ENCODE measurements around the gene MAT2A.

Gene MAT2A

GRCh38 chr2:85516653-85517389 is 22.1 kb upstream of the MAT2A start:
- Mint-ChIP-seq H3K4me1 (no peaks in the 10 kb centered on the region), H3K27ac (no peak overlapping the region), H3K27me3 (no peaks in the 10 kb centered on the region), H3K36me3 (no peaks in the 10 kb centered on the region), H3K4me3 (no peak overlapping the region), H3K9me3 (no peaks in the 10 kb centered on the region)

DNA sequence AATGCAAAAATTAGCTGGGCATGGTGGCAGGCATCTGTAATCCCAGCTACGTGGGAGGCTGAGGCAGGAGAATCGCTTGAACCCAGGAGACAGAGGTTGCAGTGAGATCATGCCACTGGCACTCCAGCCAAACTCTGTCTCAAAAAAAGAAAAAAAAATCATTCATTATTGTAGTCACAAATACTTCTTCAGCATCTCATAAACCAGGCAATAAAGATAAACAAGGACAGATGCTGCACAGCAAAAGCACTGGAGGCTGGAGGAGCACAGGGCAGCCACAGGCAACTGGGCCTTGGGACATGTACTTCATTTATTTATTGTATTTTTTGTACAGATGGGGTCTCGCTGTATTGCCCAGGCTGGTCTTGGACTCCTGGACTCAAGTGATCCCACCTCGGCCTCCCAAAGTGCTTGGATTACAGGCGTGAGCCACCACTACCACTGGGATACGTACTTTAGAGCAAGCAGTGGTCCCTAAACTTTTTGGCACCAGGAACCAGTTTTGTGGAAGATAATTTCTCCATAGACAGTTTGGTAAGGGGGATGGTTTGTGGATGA is 16.8 kb upstream of the MAT2A start:
- Mint-ChIP-seq H3K9me3 (no peaks in the 10 kb centered on the region), H3K4me3 (no peak overlapping the region), H3K27ac (no peak overlapping the region), H3K36me3 (no peaks in the 10 kb centered on the region), H3K27me3 (no peaks in the 10 kb centered on the region), H3K4me1 (peaks cover 3% of the 10 kb centered on the region)

- Mint-ChIP-seq H3K4me1 (peaks cover 3% of the 10 kb centered on the region), H3K27me3 (peaks cover 3% of the 10 kb centered on the region), H3K27ac (no peak overlapping the region), H3K36me3 (no peaks in the 10 kb centered on the region), H3K9me3 (no peaks in the 10 kb centered on the region), H3K4me3 (no peak overlapping the region)
These were observed 15.7 kb upstream of the MAT2A start for GRCh38 chr2:85523062-85523902.

GRCh38 chr2:85523903-85524335 is 15.0 kb upstream of the MAT2A start:
- Mint-ChIP-seq H3K27me3 (peaks cover 3% of the 10 kb centered on the region), H3K4me1 (peaks cover 3% of the 10 kb centered on the region), H3K9me3 (no peaks in the 10 kb centered on the region), H3K27ac (no peak overlapping the region), H3K4me3 (no peak overlapping the region), H3K36me3 (no peaks in the 10 kb centered on the region)

- H3K27me3 Mint-ChIP-seq: peaks cover 3% of the 10 kb centered on the region
- H3K4me1 Mint-ChIP-seq: peaks cover 3% of the 10 kb centered on the region
- H3K9me3 Mint-ChIP-seq: no peaks in the 10 kb centered on the region
- H3K36me3 Mint-ChIP-seq: no peaks in the 10 kb centered on the region
- no peak overlapping the region for H3K27ac Mint-ChIP-seq
- H3K4me3 Mint-ChIP-seq: no peak overlapping the region
These were observed 14.5 kb upstream of the MAT2A start for GRCh38 chr2:85524336-85524908.

DNA sequence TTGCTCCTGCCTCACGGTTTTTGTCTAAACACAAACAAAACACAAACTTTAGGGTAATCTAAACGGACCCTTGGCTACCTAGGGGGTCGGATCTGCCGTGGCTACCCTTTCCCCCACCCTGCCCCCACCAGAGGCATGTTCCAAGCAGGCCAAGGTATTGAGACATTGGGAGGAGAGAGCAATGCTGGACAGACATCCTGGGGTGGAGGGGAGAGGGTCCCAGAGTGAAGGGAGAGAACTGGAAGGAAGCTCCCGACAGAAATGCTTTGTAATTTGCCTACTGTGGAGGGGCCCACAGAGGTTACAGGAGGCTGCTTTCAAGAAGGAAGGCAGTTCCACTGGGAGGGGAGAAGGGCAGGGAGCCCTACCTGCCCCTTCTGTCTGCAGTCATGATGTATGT is 13.9 kb upstream of the MAT2A start:
- Mint-ChIP-seq H3K27me3 (peaks cover 3% of the 10 kb centered on the region), H3K27ac (no peak overlapping the region)

DNA sequence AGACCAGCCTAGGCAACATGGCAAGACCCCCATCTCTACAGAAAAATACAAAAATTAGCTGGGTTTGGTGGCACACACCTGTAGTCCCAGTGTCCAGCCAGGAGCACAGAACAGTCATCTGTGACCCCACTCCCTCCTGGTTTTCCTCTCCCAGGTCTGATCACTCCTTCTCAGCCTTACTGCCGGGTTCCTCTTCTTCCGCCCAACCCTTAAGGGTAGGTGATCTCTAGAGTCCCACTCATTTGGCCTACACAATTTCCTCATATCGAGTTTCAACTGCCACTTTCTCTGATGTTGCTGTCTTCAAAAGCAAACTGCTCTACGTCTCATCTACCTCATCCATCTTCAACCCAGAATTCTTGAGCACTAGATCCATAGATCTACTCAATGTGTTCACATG is 13.4 kb upstream of the MAT2A start:
- Mint-ChIP-seq H3K9me3 (no peaks in the 10 kb centered on the region), H3K27me3 (peaks cover 3% of the 10 kb centered on the region), H3K4me3 (no peak overlapping the region), H3K36me3 (no peaks in the 10 kb centered on the region), H3K27ac (no peak overlapping the region), H3K4me1 (peaks cover 3% of the 10 kb centered on the region)

More for the DNA sequence above, 13.9 kb upstream of the MAT2A start:
- Mint-ChIP-seq H3K36me3 (no peaks in the 10 kb centered on the region), H3K4me3 (no peak overlapping the region), H3K4me1 (peaks cover 3% of the 10 kb centered on the region), H3K9me3 (no peaks in the 10 kb centered on the region)

- Mint-ChIP-seq H3K27me3 (peaks cover 3% of the 10 kb centered on the region), H3K4me1 (peaks cover 3% of the 10 kb centered on the region), H3K36me3 (no peaks in the 10 kb centered on the region), H3K4me3 (no peak overlapping the region), H3K27ac (no peak overlapping the region), H3K9me3 (no peaks in the 10 kb centered on the region)
These were observed 11.2 kb upstream of the MAT2A start for GRCh38 chr2:85527787-85528186.

DNA sequence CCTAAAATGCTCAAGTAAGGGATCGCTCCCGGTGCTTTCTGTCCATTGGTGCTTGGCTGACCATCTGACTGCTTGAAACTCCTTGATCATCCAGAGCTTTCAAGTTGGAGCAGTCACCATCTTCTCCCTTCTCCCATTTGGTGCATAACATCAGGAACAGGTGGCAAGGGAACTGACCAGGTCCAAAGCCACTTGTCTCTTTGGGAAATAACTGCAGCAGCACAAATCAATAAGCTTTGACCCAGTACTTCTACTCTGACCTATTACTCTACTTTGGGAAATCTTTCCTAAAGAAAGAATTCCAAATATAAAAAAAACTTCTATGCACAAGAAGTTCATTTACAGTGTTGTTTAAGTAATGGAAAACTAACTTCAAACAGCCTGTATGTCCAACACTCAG is 10.6 kb upstream of the MAT2A start:
- no peaks in the 10 kb centered on the region for H3K36me3 Mint-ChIP-seq
- H3K4me1 Mint-ChIP-seq: peaks cover 3% of the 10 kb centered on the region
- H3K27me3 Mint-ChIP-seq: peaks cover 3% of the 10 kb centered on the region
- no peaks in the 10 kb centered on the region for H3K9me3 Mint-ChIP-seq
- H3K4me3 Mint-ChIP-seq: no peak overlapping the region
- H3K27ac Mint-ChIP-seq: no peak overlapping the region

DNA sequence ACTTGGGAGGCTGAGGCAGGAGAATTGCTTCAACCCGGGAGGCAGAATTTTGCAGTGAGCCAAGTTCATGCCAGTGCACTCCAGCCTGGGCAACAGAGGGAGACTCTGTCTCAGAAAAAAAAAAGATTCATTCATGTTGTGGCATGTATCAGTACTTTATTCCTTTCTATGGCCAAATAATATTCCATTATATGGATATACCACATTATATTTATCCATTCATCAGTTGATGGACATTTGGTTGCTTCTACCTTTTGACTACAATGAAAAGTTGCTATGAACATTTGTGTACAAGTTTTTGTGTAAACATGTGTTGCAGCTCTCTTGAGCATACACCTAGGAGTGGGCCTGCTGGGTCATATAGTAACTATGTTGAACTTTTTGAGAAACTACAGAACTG is 9.2 kb upstream of the MAT2A start:
- H3K27me3 Mint-ChIP-seq: peaks cover 3% of the 10 kb centered on the region
- no peaks in the 10 kb centered on the region for H3K36me3 Mint-ChIP-seq
- no peak overlapping the region for H3K27ac Mint-ChIP-seq
- no peaks in the 10 kb centered on the region for H3K4me1 Mint-ChIP-seq
- no peak overlapping the region for H3K4me3 Mint-ChIP-seq
- no peaks in the 10 kb centered on the region for H3K9me3 Mint-ChIP-seq

DNA sequence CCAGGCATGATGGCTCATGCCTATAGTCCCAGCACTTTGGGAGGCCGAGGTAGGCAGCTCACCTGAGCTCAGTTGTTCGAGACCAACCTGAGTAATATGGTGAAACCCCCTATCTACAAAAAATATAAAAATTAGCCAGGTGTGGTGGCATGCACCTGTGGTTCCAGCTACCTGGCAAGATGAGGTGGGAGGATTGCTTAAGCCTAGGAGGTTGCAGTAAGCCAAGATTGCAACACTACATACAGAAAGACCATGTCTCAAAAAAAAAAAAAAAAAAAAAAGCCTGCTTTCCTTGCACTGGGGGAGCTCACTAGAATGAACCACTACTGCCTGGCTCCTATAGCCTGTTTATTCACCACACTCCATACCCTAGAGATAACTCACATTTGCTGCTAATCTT is 7.4 kb upstream of the MAT2A start:
- Mint-ChIP-seq H3K4me1 (peaks cover 6% of the 10 kb centered on the region), H3K27me3 (peaks cover 3% of the 10 kb centered on the region), H3K9me3 (no peaks in the 10 kb centered on the region), H3K36me3 (no peaks in the 10 kb centered on the region), H3K27ac (no peak overlapping the region), H3K4me3 (no peak overlapping the region)

GRCh38 chr2:85534099-85534498 is 4.9 kb upstream of the MAT2A start:
- peaks cover 20% of the 10 kb centered on the region for H3K4me1 Mint-ChIP-seq
- H3K27me3 Mint-ChIP-seq: no peaks in the 10 kb centered on the region
- H3K9me3 Mint-ChIP-seq: no peaks in the 10 kb centered on the region
- no peaks in the 10 kb centered on the region for H3K36me3 Mint-ChIP-seq
- no peak overlapping the region for H3K27ac Mint-ChIP-seq
- no peak overlapping the region for H3K4me3 Mint-ChIP-seq

DNA sequence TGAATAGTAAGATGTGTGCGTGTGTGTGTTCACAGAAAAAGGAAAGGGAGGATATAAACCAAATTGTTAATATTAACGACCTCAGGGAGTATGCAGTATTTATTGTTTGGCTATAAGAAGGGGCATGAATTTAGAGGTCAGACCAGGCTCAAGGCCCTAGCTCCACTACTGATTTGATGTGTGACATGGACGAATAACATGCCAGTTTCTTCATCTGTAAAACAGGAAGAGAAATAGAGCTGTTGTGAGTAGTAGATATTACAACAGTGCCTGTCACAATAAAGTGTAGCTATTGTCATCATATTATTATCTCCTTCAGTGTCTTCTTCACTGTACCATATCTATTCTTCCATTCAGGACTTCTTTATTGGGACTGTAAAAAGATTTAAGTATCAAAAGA is 4.1 kb upstream of the MAT2A start:
- no peaks in the 10 kb centered on the region for H3K27me3 Mint-ChIP-seq
- H3K4me3 Mint-ChIP-seq: no peak overlapping the region
- H3K27ac Mint-ChIP-seq: no peak overlapping the region
- H3K36me3 Mint-ChIP-seq: peaks cover 2% of the 10 kb centered on the region
- peaks cover 20% of the 10 kb centered on the region for H3K4me1 Mint-ChIP-seq
- H3K9me3 Mint-ChIP-seq: no peaks in the 10 kb centered on the region

- Mint-ChIP-seq H3K27me3 (no peaks in the 10 kb centered on the region), H3K36me3 (peaks cover 16% of the 10 kb centered on the region), H3K4me3 (no peak overlapping the region), H3K4me1 (peaks cover 29% of the 10 kb centered on the region), H3K27ac (peak overlapping the region; percentile 86), H3K9me3 (no peaks in the 10 kb centered on the region)
These were observed 2.5 kb upstream of the MAT2A start for GRCh38 chr2:85536479-85536878.

DNA sequence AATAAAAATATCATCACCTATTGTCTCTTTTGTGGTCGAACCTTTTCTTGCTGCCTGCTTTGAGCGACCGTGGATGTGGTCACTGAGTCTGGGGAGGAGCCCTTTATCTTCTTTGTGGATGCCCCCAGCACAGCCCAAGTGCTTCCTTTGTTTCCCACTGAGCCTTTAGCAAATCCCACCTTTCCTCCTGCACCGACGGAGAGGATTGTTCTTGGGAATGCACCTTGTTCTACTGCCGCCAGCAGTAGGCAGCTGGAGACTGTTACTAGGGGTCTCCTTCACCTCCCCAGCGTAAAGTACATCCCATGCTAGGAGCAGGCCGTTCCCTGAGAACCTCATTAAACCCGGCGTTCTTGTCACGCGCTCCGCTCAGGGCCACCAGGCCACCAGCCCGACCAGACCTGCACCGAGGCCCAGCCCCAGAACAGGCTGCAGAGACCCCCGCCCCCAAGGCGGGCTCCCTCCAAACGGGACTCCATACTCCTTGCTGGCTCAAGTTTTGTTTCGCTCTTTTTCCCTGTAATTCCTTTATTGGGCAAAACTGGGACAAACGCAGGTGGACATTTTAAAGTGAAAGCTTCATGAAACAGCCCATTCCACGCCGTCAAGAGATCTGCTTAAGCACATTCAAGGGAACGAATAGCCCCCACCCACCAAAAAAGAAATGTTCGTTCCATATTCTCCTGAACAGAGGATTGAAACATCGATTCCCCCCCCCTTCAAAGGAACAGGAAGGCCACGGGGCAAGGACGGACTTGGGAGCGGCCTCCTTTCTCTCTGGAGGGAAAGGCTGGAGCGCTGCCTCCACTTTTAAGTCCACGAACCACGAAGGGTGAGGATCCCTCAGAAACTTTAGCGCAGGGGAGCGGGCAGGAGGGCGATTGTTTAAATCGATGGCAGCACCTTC is 1.1 kb upstream of the MAT2A start:
- Mint-ChIP-seq H3K4me1 (peaks cover 43% of the 10 kb centered on the region), H3K4me3 (peak overlapping the region; percentile 99), H3K36me3 (peaks cover 29% of the 10 kb centered on the region), H3K9me3 (no peaks in the 10 kb centered on the region), H3K27me3 (no peaks in the 10 kb centered on the region), H3K27ac (peak overlapping the region; percentile 99)
